HEK293 (cell line): Measurements from ENCODE around the gene IL17F.
A peak's percentile ranks its signal among the peaks of the same experiment; 100 is the strongest.

Experiments used
- AEBP2 ChIP-seq: fragments of 450-650 bp; formaldehyde crosslinking; IDR thresholded peaks from 2 replicates; pipeline ENCODE4 v1.5.1; 2016; ENCODE audit warnings: missing biosample characterization, missing genetic modification characterization, borderline replicate concordance
- CTCF ChIP-seq: fragments of 450-650 bp; formaldehyde crosslinking; IDR thresholded peaks from 2 replicates; pipeline ENCODE4 v1.5.1; 2016; ENCODE audit warnings: missing biosample characterization, missing genetic modification characterization
- GLI2 ChIP-seq: fragments of 450-650 bp; formaldehyde crosslinking; IDR thresholded peaks from 2 replicates; pipeline ENCODE4; 2017; ENCODE audit warnings: missing biosample characterization, missing genetic modification characterization, low read depth, borderline replicate concordance
- IKZF3 ChIP-seq: fragments of 450-650 bp; IDR thresholded peaks from 2 replicates; pipeline ENCODE4 v1.5.0; 2018; ENCODE audit warnings: missing biosample characterization, mild to moderate bottlenecking, missing genetic modification characterization, moderate library complexity
- MYNN ChIP-seq: fragments of 450-650 bp; formaldehyde crosslinking; IDR thresholded peaks from 2 replicates; pipeline ENCODE4 v1.5.1; 2016; ENCODE audit warnings: missing biosample characterization, missing genetic modification characterization, borderline replicate concordance
- RBAK ChIP-seq: fragments of 450-650 bp; formaldehyde crosslinking; IDR thresholded peaks from 2 replicates; pipeline ENCODE4 v1.5.1; 2016; ENCODE audit warnings: missing biosample characterization, missing genetic modification characterization
- TSHZ1 ChIP-seq: fragments of 450-650 bp; formaldehyde crosslinking; IDR thresholded peaks from 2 replicates; pipeline ENCODE4 v1.5.1; 2016; ENCODE audit warnings: missing biosample characterization, missing genetic modification characterization, borderline replicate concordance
- ZBTB11 ChIP-seq: fragments of 450-650 bp; formaldehyde crosslinking; conservative IDR thresholded peaks from 2 replicates; pipeline ENCODE4 v1.5.1; 2016; ENCODE audit warnings: low read depth, missing biosample characterization, missing genetic modification characterization
- ZBTB17 ChIP-seq: fragments of 450-650 bp; formaldehyde crosslinking; IDR thresholded peaks from 2 replicates; pipeline ENCODE4 v1.5.1; 2016; ENCODE audit warnings: missing biosample characterization, missing genetic modification characterization
- ZBTB49 ChIP-seq: fragments of 450-650 bp; formaldehyde crosslinking; IDR thresholded peaks from 2 replicates; pipeline ENCODE4 v1.5.1; 2016; ENCODE audit warnings: missing biosample characterization, missing genetic modification characterization, low read depth
- ZFHX2 ChIP-seq: fragments of 450-650 bp; formaldehyde crosslinking; conservative IDR thresholded peaks from 2 replicates; pipeline ENCODE4 v1.5.1; 2016; ENCODE audit warnings: missing biosample characterization, missing genetic modification characterization
- ZFP41 ChIP-seq: fragments of 450-650 bp; formaldehyde crosslinking; IDR thresholded peaks from 2 replicates; pipeline ENCODE4 v1.5.1; 2016; ENCODE audit warnings: missing biosample characterization, missing genetic modification characterization, borderline replicate concordance
- ZNF169 ChIP-seq: fragments of 450-650 bp; formaldehyde crosslinking; IDR thresholded peaks from 2 replicates; pipeline ENCODE4 v1.5.1; 2016; ENCODE audit warnings: missing biosample characterization, missing genetic modification characterization
- ZNF335 ChIP-seq: fragments of 450-650 bp; formaldehyde crosslinking; conservative IDR thresholded peaks from 2 replicates; pipeline ENCODE4 v1.5.1; 2016; ENCODE audit warnings: missing biosample characterization, missing genetic modification characterization
- ZNF362 ChIP-seq: fragments of 450-650 bp; formaldehyde crosslinking; IDR thresholded peaks from 2 replicates; pipeline ENCODE4 v1.5.1; 2016; ENCODE audit warnings: missing biosample characterization, missing genetic modification characterization
- ZNF394 ChIP-seq: fragments of 450-650 bp; formaldehyde crosslinking; IDR thresholded peaks from 2 replicates; pipeline ENCODE4 v1.5.1; 2016; ENCODE audit warnings: missing biosample characterization, missing genetic modification characterization, mild to moderate bottlenecking, moderate library complexity, borderline replicate concordance
- ZNF488 ChIP-seq: fragments of 450-650 bp; formaldehyde crosslinking; IDR thresholded peaks from 2 replicates; pipeline ENCODE4 v1.5.1; 2016; ENCODE audit warnings: missing biosample characterization, missing genetic modification characterization
- ZNF580 ChIP-seq: fragments of 450-650 bp; formaldehyde crosslinking; IDR thresholded peaks from 2 replicates; pipeline ENCODE4 v1.5.1; 2016; ENCODE audit warnings: missing biosample characterization, missing genetic modification characterization
- ZNF596 ChIP-seq: fragments of 450-650 bp; IDR thresholded peaks from 2 replicates; pipeline ENCODE4 v1.5.0; 2018; ENCODE audit warnings: missing biosample characterization, mild to moderate bottlenecking, missing genetic modification characterization, moderate library complexity
- ZNF645 ChIP-seq: fragments of 450-650 bp; formaldehyde crosslinking; IDR thresholded peaks from 2 replicates; pipeline ENCODE4; 2016; ENCODE audit warnings: missing biosample characterization, missing genetic modification characterization

Gene IL17F

GRCh38 chr6:52285177-52286068, 41.1 kb upstream of the IL17F start (continued):
- TF ChIP-seq ZBTB11 (tag by site-specific recombination), result no peak
- TF ChIP-seq ZNF169 (tag by site-specific recombination), result no peak
- no peak for TF ChIP-seq MYNN (tag by site-specific recombination)
- peak; percentile 56 for TF ChIP-seq ZBTB17 (tag by site-specific recombination)
- 0 out of 2 replicates have a peak, but pooled peaks have one; percentile 31 for TF ChIP-seq CTCF (tag by site-specific recombination)
- TF ChIP-seq ZNF394 (tag by site-specific recombination), result no peak
- 0 out of 2 replicates have a peak, but pooled peaks have one; percentile 17 for TF ChIP-seq TSHZ1 (tag by site-specific recombination)
- no peak for TF ChIP-seq IKZF3 (tag by site-specific recombination)
- TF ChIP-seq ZNF645 (tag by site-specific recombination), result no peak
- no peak for TF ChIP-seq RBAK
- TF ChIP-seq ZNF362 (tag by site-specific recombination), result no peak; the same call in 1 of the 2 replicates
- TF ChIP-seq AEBP2 (tag by site-specific recombination), result no peak
- no peak for TF ChIP-seq ZNF580
- TF ChIP-seq ZBTB49 (tag by site-specific recombination), result no peak
- 0 out of 2 replicates have a peak, but pooled peaks have one; percentile 47 for TF ChIP-seq ZNF335 (tag by site-specific recombination)
- TF ChIP-seq ZNF488 (tag by site-specific recombination), result no peak
- TF ChIP-seq ZFP41, result no peak
- TF ChIP-seq ZNF596 (tag by site-specific recombination), result no peak
- no peak for TF ChIP-seq ZFHX2
- TF ChIP-seq GLI2 (tag by site-specific recombination), result no peak
